GM18519 (cell line): Measurements from ENCODE around the gene ERP27.

ENCODE experiments used
- ATAC-seq: cut with Tn5 transposase; IDR thresholded peaks from one replicate; pipeline ENCODE4 v1.9.1; 2021; ENCODE audit warnings: mild to moderate bottlenecking, moderate library complexity; ENCODE audit not compliant: unreplicated experiment, low FRiP score

ERP27 gene

DNA sequence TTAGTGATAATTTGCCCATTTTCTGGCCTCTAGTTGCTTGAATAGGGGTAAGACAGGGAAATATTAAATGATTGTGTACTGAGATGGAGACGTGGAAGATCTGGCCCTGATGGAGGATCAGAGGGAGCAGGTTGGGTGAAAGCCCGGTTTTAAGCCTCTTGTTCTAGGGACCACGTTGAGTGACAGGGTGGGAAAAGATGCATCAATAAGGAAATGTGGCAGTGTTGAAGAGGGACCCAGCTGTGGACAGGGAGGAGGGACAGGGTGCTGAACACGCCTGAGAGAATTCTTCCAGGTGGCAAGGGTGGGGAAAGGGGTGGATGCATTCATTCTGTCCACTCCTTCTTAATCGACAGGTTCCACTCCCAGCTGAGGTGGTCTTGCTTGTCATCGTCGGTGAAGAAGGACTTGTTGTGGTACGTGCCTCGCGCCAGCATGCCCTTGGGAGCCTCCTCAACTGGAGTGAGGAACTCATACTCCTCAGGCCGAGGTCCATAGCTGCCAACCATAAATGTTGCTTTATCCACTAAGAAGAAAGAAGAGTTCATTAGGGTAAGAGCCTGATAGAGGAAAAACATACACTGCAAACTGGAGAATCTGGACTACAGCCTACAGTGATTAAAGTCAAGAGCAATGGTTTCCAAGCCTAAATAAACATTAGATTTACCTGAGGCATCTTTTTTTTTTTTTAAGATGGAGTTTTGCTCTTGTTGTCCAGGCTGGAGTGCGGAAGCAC, 4.0 kb upstream of the ERP27 start:
- no peak for ATAC-seq

DNA sequence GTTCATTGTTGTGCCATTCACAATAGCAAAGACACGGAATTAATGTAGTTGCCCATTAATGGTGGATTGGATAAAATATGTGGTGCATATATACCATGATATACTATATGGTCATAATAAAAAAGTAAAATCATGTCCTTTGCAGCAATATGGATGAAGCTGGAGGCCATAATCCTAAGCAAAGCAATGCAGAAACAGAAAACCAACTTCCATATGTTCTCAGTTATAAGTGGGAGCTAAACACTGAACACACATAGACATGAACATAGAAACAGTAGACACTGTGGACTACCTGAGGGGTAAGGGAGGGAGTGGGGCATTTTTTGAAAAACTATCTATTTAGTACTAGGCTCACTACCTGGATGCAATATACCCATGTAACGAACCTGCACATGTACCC, 3.0 kb upstream of the ERP27 start:
- ATAC-seq: no peak

DNA sequence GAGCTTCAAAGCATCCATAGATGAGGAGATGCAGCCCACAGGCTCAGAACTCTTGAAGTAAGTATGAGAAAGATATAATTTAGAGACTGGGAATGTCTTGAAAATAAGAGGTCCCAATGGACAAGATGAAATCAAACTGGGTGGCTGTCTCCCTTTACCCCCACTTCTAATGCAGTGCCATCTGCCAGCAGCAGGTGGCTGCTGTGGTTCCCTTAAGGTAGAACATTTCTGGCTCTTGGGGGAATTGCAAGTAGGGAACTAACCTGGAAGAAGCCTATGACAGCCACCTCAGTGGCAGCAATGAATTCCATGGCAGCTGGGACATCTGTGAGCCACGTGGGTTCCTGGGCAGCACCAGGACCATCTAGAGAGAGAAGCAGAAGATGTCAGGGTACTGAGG, 648 bp downstream of the ERP27 start:
- no peak for ATAC-seq

DNA sequence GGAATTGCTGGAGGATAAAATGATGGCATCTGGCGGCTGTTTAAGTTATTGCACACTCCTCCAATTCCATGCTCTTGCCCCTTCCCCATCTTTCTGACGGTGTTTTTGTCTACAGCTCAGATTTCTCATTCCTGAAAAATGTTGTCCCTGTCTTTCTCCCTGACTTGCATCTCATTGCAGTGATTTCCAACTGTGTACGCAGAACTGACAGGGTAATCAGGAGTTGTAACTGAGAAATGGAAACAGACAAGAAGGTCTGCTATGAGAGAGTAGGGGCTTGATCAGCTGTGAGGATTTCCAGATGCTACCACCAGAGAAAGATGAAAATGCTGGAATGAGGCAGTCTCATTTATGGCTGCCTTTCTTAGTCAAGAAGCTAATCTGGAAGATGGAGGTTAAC, 1.3 kb downstream of the ERP27 start:
- no peak for ATAC-seq

DNA sequence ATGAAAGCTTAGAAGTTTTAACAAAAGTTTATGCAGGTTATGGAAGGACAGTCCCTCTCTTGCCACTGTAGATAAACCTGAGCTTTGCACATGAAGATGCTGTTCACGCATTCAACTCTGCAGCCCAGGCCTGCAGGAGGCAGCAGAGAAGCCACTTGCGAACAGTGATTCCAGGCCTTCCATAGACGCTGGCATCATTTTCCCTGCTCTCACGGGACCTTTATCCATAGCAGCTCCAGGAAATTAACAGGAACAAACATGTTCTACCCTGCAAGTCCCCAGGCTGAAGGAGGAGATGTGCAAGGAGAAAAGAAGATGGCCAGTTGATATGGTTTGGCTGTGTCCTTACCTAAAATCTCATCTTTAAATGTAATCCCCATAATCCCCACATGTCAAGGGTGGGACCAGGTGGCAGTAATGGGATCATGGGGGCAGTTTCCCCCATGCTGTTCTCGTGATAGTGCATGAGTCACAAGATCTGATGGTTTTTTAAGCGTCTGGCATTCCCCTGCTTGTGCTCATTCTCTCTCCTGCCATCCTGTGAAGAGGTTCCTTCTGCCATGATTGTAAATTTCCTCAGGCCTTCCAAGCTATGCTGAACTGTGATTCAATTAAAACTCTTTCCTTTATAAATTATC, 2.0 kb downstream of the ERP27 start:
- ATAC-seq: no peak

DNA sequence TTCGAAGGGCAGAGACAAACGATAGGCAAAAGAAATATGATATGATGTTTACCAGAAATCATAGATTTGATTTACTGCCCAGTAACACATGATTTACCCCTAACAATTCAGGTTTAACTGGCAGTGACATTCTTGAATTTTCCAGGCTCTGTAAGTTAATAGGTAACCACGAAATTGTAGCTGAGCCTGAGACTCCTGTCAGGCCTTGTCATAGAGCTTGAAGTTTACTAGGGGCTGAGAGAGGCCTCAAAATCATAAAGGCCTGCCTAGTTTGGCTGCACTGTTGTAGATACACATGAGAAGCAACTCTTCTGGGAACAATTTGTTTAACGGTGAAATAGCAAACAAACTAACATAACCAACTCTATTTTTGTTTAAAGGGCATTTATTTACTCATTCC, 3.3 kb downstream of the ERP27 start:
- no peak for ATAC-seq

DNA sequence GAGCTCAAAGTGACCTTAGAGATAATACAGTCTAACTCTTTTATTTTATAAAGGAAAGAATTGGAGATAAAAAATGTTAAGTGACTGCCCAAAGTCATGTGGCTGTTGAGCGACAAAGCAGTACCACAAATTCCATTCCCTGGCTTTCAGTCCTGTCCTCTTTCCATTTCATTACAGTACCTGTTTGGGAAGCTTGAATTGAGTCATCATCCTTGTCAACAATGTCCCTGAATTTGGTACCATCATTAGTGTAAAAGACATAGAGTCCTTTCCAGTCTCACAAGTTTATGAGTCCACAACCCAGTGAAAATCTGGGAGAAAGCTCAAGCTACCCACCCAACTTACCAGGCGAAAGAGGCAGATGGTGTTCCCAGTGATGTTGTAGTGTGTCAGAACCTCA, 3.8 kb downstream of the ERP27 start:
- no peak for ATAC-seq

DNA sequence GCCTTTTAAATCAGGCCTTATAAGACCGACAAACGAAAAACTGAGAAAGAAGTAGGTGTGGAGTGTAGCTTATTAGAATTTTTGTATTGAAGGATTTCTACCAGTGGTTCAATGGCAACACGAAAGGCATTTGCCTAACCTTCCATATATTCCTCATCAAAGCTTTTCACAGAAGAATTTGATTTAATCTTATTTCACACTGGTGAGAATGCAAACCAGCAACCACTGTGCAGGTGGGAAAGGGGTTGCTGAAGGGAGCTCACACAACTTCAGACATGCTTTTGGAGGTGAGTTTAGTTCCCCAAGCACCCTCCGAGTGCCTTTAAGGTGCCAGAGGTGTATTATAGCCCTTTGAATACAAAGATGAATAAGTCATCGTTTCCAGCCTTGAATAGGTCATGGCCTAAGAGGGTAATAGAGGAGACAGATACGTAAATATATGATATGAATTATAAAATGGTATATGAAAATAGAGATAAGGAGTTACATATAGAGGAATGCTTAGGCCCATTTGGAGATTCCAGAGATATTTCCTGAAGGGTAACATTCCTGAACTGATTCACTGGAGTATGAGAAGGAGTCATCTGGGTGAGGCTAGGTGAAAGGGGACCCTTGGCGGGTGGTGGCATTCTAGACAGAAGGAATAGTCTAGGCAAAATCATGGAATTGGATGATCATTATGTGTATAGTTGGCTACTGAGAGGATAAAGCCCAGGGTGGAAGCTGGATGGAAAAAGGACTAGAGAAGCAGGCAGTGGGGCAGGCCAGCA, 6.4 kb downstream of the ERP27 start:
- ATAC-seq: no peak

DNA sequence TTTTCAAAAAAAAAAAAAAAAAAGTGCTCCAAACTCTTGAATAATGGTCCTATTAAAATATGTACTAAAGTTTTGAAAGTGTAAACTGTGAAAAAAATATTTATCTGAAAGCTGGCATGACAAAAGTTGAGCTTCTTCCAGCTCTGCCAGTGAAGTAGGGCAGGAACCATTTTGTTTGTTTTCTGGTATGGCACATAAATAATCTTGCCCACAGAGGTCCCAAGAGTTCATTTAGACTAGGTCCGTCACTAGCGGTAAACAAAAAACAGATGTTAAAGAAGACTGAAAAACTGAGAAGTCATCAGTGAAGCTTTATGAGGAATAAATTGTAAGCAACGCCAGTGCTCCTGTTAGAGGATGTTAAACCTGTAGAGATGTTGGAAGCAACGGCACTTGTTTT, 7.0 kb downstream of the ERP27 start:
- ATAC-seq: no peak

DNA sequence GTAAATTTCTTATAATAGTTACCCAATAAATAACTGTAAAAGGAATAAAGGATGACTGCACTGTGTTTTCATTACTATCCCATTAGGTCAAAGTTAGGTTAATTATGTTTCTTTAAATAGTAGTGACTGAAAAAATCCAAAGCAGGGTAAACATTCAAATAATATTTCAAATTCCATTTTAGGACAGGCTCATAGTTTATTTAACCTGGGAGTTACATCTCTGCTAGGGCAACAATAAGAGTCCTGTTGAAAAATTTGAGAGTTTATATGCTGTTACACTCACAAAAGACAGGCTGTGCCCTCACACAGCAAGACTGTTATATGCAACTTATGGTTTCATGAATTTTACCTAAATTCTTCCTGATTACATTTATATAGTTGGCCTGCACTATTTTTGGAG, 8.0 kb downstream of the ERP27 start:
- ATAC-seq: no peak

DNA sequence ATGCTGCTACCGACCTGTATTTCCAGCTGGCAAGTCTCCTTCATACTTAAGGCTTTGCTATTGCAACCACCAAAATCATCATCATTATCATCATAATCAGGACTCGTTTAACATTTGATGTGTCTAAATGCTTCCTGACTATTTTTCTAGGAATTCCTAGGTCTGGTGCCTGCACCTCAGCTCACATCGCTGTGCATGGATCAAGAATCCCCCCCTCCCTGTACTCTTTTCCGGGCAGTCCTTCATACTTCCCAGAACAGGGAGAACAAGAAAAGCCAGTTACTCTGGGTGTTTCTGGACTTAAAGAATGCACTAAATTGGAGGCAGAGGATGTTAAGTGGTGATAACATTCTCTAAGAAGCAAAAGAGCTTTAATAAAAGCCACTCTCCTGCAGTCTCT, 9.4 kb downstream of the ERP27 start:
- no peak for ATAC-seq

DNA sequence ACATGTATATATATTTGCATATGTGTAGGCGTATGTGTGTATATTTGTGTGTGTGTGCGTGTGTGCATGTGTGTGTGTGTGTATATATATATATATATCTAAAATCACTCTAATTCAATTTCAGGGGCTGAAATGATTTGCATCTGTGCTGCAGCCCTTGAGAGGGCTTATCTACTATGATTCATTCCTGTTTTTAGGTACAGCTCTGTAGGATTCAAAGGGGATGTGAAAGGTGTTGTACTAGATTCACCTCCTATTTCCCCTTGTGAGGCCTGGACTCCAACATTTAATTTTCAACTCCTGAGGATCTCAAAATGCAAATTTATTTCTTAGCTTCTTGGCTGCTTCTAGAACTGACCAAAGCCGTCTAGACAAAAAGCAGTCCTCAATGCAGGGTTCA, 11.1 kb downstream of the ERP27 start:
- ATAC-seq: no peak

DNA sequence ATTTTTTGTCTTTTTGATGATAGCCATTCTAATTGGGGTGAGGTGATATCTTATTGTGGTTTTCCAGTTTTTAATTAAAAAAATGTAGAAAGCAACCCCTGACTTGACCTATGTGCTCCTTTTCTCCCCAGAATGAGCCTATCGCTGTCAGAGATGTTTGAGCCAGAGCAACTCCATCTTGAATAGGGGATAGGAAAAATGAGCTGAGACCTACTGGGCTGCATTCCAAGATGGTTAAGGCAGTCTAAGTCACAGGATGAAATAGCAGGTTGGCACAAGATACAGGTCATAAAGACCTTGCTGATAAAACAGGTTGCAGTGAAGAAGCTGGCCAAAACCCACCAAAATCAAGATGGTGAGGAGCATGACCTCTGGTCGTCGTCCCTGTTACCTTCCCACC, 13.8 kb downstream of the ERP27 start:
- no peak for ATAC-seq

DNA sequence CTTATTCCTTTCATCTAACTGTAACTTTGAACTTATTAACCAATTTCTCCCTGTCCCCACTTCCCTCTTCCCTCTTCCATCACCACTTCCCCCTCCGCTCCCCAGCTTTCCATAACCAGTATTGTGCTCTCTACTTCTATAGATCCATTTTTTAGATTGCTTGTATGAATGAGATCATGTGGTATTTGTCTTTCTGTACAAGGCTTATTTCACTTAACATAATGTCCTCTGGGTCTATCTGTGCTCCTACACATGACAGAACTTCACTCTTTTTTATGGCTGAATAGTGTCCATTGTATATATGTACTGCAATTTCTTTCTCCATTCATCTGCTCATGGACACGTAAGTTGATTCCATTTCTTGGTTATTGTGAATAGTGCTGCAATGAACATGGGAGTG, 14.4 kb downstream of the ERP27 start:
- no peak for ATAC-seq

DNA sequence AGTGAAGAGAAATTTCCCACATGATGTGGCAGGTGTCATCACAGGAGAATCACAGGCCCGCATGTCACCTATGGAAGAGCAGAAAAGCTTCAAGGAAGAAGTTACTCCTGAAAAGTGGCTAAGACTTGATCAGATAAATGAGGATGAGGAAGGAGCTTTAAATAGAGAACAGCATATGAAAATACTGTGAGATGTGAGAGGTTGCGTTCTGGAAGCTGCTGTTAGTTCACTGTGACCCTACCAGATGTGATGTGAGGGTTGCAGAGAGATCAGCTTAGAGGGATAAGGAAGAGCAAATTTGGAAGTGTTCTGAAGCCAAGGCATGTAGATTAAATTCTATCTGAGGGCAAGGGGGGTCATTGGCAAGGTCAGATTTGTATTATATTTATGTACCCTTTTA, 17.1 kb downstream of the ERP27 start:
- no peak for ATAC-seq

DNA sequence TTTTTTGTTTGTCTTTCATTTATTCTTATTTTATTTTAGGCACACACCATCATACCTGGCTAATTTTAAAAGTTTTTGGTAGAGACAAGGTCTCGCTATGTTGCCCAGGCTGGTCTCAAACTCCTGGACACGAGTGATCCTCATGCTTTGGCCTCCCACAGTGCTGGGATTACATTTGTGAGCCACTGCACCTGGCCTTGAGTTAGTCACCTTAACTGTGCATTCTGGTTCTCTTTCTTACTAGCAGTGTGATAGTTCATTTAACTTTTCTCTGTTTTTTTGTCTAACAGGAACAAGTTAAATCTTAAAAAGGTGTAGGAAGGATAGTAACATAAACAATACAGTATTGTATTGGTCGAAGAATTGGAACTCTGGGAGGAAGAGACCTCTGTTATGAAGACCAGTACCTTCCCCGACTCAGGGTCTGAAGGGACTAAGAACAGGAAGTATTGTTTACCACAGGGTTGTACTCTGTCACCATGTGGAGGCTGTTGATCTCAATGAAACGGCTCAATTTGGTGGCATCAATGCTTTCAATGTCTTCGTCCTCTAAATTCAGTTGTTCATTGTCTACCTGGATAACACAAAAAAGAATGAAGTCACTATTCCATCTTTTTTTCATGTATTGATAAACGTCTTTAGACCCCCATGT, 17.7 kb downstream of the ERP27 start:
- no peak for ATAC-seq

DNA sequence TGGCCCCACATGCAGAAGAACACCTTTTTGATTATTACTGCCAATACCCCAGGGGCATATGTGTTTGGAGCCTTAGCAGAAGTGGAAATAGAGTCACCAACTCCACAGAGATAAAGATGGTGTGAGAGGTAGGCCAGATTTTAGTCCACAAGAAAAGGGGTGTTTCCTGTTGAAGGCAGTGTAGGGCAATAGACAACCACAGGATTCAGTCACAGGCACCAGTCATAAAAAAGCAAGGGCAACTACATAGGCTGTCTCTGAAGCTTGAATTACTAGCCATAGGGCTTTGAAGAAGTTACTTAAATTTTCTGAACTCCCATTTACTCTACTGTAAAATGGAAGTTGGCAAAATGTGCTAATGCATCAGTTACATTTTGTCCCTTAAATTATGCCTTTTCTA, 18.9 kb downstream of the ERP27 start:
- no peak for ATAC-seq

DNA sequence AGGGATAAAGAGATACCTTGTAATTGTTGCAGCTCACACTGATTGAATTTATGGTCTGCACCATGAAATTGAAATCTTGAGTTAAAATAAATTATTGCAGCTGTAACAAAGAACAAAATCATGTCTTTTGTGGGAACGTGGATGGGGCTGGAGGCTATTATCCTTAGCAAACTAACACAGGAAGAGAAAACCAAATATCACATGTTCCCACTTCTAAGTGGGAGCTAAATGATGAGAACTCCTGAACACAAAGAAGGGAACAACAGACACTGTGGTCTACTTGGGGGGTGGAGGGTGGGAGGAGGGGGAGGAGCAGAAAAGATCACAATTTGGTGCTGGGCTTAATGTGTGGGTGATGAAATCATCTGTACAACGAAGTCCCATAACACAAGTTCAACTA, 22.6 kb downstream of the ERP27 start:
- no peak for ATAC-seq

DNA sequence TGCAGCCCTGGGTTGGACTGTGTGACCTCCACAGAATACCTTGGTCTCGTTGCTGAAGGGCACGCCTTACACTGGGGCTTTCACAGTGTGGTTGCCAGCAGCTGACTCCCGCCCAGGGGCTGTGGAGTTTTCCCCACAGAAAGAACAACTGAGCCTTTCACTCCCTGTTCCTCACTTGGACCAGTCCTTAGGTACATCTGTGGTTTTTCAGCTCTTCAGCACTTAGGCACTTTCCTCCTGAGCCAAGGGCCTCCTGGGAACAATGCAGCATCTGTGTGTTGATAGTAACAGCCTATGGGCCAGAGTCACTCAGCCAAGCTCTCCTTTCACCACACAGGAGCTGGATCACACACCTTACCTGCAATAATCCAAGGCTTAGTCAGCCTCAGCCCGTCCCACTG, 25.0 kb downstream of the ERP27 start:
- no peak for ATAC-seq

DNA sequence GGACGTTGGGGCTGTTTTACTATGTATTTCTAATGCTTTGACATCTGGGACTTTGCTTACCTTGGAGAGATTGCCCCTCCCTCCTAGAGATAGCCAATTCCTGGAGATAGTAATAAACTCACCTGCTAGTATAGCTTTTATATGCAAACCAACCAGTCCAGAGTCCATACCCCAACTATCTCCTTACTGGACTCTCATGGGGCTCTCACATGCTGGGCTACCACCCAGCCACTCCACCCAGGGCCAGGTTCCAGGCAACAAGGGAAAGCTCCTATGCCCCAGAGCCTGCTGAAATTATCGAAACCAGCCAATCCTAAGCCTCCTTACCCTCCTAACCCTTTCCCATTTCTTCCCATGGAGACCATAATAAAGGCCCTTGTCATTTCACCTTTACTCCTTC, 27.2 kb downstream of the ERP27 start:
- no peak for ATAC-seq
